H1 (cell line): ENCODE measurements around the gene BRD4.

Experiments
- ATF3 ChIP-seq: IDR thresholded peaks from 2 replicates; pipeline ENCODE4 v1.6.1; 2011; ENCODE audit warnings: low read depth, mild to moderate bottlenecking, low read length; ENCODE audit not compliant: insufficient read depth
- BACH1 ChIP-seq: IDR thresholded peaks from 2 replicates; pipeline ENCODE4 v1.6.1; 2012; ENCODE audit warnings: low read length, improper control_type of control experiment
- BCL11A ChIP-seq, 2 experiments: IDR thresholded peaks; one replicate each; pipeline ENCODE4 v1.6.1; 2011; ENCODE audit warnings: low read depth in 2 of 2, low read length in 2 of 2, mild to moderate bottlenecking in 2 of 2
- CHD1 ChIP-seq: IDR thresholded peaks from 2 replicates; pipeline ENCODE4 v1.6.1; 2012; ENCODE audit warnings: low read depth, low read length, improper control_type of control experiment
- CTCF ChIP-seq, 3 experiments: IDR thresholded peaks; 1 replicate in 2 of 3; 2 replicates in 1 of 3; pipeline versions ENCODE4 v1.5.1 to v1.6.1; 2011; ENCODE audit warnings: low read length in 3 of 3, mild to moderate bottlenecking in 3 of 3, inconsistent platforms in 2 of 3, low read depth in 1 of 3, moderate library complexity in 1 of 3; ENCODE audit not compliant: insufficient read depth in 1 of 3; ENCODE audit errors: control extremely low read depth in 1 of 3
- EZH2 ChIP-seq: fragments of 200-600 bp; sonication (generic); IDR thresholded peaks from 2 replicates; pipeline ENCODE4 v1.7.1; 2012; ENCODE audit warnings: low read depth, mild to moderate bottlenecking, moderate library complexity, low read length, inconsistent platforms; ENCODE audit not compliant: severe bottlenecking
- KDM1A ChIP-seq: fragments of 200-600, 300-600 bp; sonication (generic); IDR thresholded peaks from 2 replicates; pipeline ENCODE4 v1.7.1; 2016; ENCODE audit warnings: mild to moderate bottlenecking, low read length, borderline replicate concordance
- KDM5A ChIP-seq: fragments of 200-600 bp; IDR thresholded peaks from 2 replicates; pipeline ENCODE4 v1.7.1; 2012; ENCODE audit warnings: mild to moderate bottlenecking, low read length, inconsistent platforms, mixed read lengths
- POLR2A ChIP-seq, 2 experiments: IDR thresholded peaks; 1 replicate in 1 of 2; 2 replicates in 1 of 2; pipeline ENCODE4 v1.6.1; 2011; ENCODE audit warnings: low read depth in 2 of 2, low read length in 2 of 2, mild to moderate bottlenecking in 2 of 2; ENCODE audit errors: control extremely low read depth in 1 of 2
- POLR2AphosphoS5 ChIP-seq: IDR thresholded peaks from 2 replicates; pipeline ENCODE4 v1.6.1; 2011; ENCODE audit warnings: low read depth, low read length
- RAD21 ChIP-seq, 2 experiments: IDR thresholded peaks in 1 of 2; conservative IDR thresholded peaks in 1 of 2; 2 replicates each; pipeline ENCODE4 v1.6.1; 2011; ENCODE audit warnings: low read depth in 2 of 2, low read length in 2 of 2, improper control_type of control experiment in 1 of 2, inconsistent platforms in 1 of 2, mild to moderate bottlenecking in 1 of 2, moderate library complexity in 1 of 2
- RXRA ChIP-seq: IDR thresholded peaks from 2 replicates; pipeline ENCODE4 v1.6.1; 2011; ENCODE audit warnings: low read depth, mild to moderate bottlenecking, low read length, moderate library complexity; ENCODE audit not compliant: insufficient read depth
- SP2 ChIP-seq: IDR thresholded peaks from 2 replicates; pipeline ENCODE4 v1.6.1; 2012; ENCODE audit warnings: mild to moderate bottlenecking, low read length, inconsistent platforms

- TF ChIP-seq CTCF (IDR thresholded peaks at IDR 0.05; ENCODE audit: control extremely low read depth in 1 of 3, insufficient read depth in 1 of 3, low read depth in 1 of 3, low read length in 3 of 3), result no peak
- TF ChIP-seq POLR2A (IDR thresholded peaks at IDR 0.05; ENCODE audit: control extremely low read depth in 1 of 2, low read depth in 2 of 2, low read length in 2 of 2), result no peak
- no peak for TF ChIP-seq RXRA
- TF ChIP-seq BACH1, result no peak
- no peak for TF ChIP-seq KDM1A
- no peak for TF ChIP-seq BCL11A (IDR thresholded peaks at IDR 0.05; ENCODE audit: low read depth in 2 of 2, low read length in 2 of 2)
- TF ChIP-seq CHD1, result no peak
- no peak for TF ChIP-seq KDM5A
- no peak for TF ChIP-seq EZH2
- TF ChIP-seq SP2, result no peak
- TF ChIP-seq POLR2AphosphoS5, result no peak
- no peak for TF ChIP-seq ATF3
- no peak for TF ChIP-seq RAD21 (IDR thresholded peaks at IDR 0.05 in 1 of 2, conservative IDR thresholded peaks at IDR 0.05 in 1 of 2; ENCODE audit: low read depth in 2 of 2, low read length in 2 of 2)
These were observed 118.5 kb downstream of the BRD4 start for GRCh38 chr19:15213715-15214381.
